Bronchial epithelial cell (primary cell): Measurements from ENCODE around the gene OPTC. TPM values are rescaled to one million over a fixed set of nuclear protein-coding genes. Genes with fewer than 3 reads are reported as not detected.

ENCODE experiments used
- DNase-seq: peaks from one replicate; pipeline ENCODE4 v3.0.0-alpha.2; 2010; ENCODE audit warnings: low read depth
- FAIRE-seq: peaks from 2 replicates; lab custom pipeline; 2011; peaks lifted over from hg19 to GRCh38; lab: Jason Lieb, UNC
- H3K27me3 ChIP-seq: 2 replicates; pipeline ENCODE4 v1.5.1; 2011; ENCODE audit warnings: low read length; ENCODE audit not compliant: control insufficient read depth, insufficient read depth
- H3K36me3 ChIP-seq: 2 replicates; pipeline ENCODE4 v1.5.1; 2011; ENCODE audit warnings: low read length; ENCODE audit not compliant: control insufficient read depth, insufficient read depth
- H3K4me3 ChIP-seq: 2 replicates; pipeline ENCODE4 v1.5.1; 2011; ENCODE audit warnings: mild to moderate bottlenecking, low read depth, low read length, control low read depth
- CTCF ChIP-seq: IDR thresholded peaks from 2 replicates; pipeline ENCODE4 v1.5.1; 2011; ENCODE audit warnings: mild to moderate bottlenecking, moderate library complexity, low read length, control low read depth, inconsistent platforms; ENCODE audit not compliant: insufficient read depth, severe bottlenecking
- total RNA-seq: library from RNA; depleted of rRNA; stranded (reverse); fragments of >200 nt; gene quantifications from 2 replicates; pipeline ENCODE4 v1.2.1, GENCODE V29; 2014

Gene OPTC
- total RNA-seq, 1 donor from 2014 or later = not detected

- H3K36me3 ChIP-seq = no peaks in the 10 kb centered on the region
- H3K27me3 ChIP-seq = no peaks in the 10 kb centered on the region
- TF ChIP-seq CTCF = no peak
- DNase-seq (no peak), FAIRE-seq (no peak)
- H3K4me3 ChIP-seq = no peak overlapping the region
These were observed 1.2 kb upstream of the OPTC start for GRCh38 chr1:203492748-203493130.

GRCh38 chr1:203495845-203496244 lies 1.9 kb downstream of the OPTC start:
- Histone ChIP-seq H3K36me3 (no peaks in the 10 kb centered on the region), H3K4me3 (no peak overlapping the region), H3K27me3 (peaks cover 2% of the 10 kb centered on the region)
- DNase-seq (no peak), FAIRE-seq (no peak)
- TF ChIP-seq CTCF = no peak

- Histone ChIP-seq H3K27me3 (peaks cover 2% of the 10 kb centered on the region), H3K4me3 (no peak overlapping the region), H3K36me3 (no peaks in the 10 kb centered on the region)
- no peak for FAIRE-seq
- DNase-seq = no peak
- no peak for TF ChIP-seq CTCF
These were observed 3.4 kb downstream of the OPTC start for GRCh38 chr1:203497269-203497777.

- H3K36me3 ChIP-seq = no peaks in the 10 kb centered on the region
- H3K4me3 ChIP-seq = no peak overlapping the region
- FAIRE-seq = no peak
- H3K27me3 ChIP-seq = peaks cover 5% of the 10 kb centered on the region
- no peak for DNase-seq
- no peak for TF ChIP-seq CTCF
These were observed 5.8 kb downstream of the OPTC start for GRCh38 chr1:203499643-203500278.

GRCh38 chr1:203500279-203500678 lies 6.3 kb downstream of the OPTC start:
- no peak for TF ChIP-seq CTCF
- no peaks in the 10 kb centered on the region for H3K36me3 ChIP-seq
- peaks cover 5% of the 10 kb centered on the region for H3K27me3 ChIP-seq
- no peak overlapping the region for H3K4me3 ChIP-seq
- no peak for FAIRE-seq
- no peak for DNase-seq

GRCh38 chr1:203503836-203504235 lies 9.9 kb downstream of the OPTC start:
- FAIRE-seq = no peak
- Histone ChIP-seq H3K4me3 (no peak overlapping the region), H3K36me3 (no peaks in the 10 kb centered on the region), H3K27me3 (peaks cover 3% of the 10 kb centered on the region)
- no peak for TF ChIP-seq CTCF
- DNase-seq = no peak
